Nephron progenitor cell (in vitro differentiated cells): Measurements from ENCODE around the gene NRP2.

Source experiments
- DNase-seq: peaks from one replicate; pipeline ENCODE4 v3.0.0; 2021
- H3K27ac Mint-ChIP-seq: 2 replicates; pipeline ENCODE4 v1.8.0; 2021; ENCODE audit warnings: mild to moderate bottlenecking, moderate library complexity, mixed read lengths
- H3K27me3 Mint-ChIP-seq: 2 replicates; pipeline ENCODE4 v1.8.0; 2021; ENCODE audit warnings: mild to moderate bottlenecking, low read depth, mixed read lengths; ENCODE audit not compliant: poor library complexity
- H3K36me3 Mint-ChIP-seq: 2 replicates; pipeline ENCODE4 v1.8.0; 2021; ENCODE audit warnings: low read depth, mixed read lengths
- H3K4me1 Mint-ChIP-seq: 2 replicates; pipeline ENCODE4 v1.8.0; 2021; ENCODE audit warnings: mixed read lengths
- H3K4me3 Mint-ChIP-seq: 2 replicates; pipeline ENCODE4 v1.8.0; 2021; ENCODE audit warnings: mild to moderate bottlenecking, moderate library complexity, mixed read lengths
- H3K9me3 Mint-ChIP-seq: 2 replicates; pipeline ENCODE4 v1.8.0; 2021; ENCODE audit warnings: mild to moderate bottlenecking, moderate library complexity, mixed read lengths
- CTCF ChIP-seq: fragments of 200-600 bp; sonication (generic); IDR thresholded peaks from 2 replicates; pipeline ENCODE4 v1.5.0; 2021; ENCODE audit warnings: antibody characterized with exemption

Gene NRP2

DNA sequence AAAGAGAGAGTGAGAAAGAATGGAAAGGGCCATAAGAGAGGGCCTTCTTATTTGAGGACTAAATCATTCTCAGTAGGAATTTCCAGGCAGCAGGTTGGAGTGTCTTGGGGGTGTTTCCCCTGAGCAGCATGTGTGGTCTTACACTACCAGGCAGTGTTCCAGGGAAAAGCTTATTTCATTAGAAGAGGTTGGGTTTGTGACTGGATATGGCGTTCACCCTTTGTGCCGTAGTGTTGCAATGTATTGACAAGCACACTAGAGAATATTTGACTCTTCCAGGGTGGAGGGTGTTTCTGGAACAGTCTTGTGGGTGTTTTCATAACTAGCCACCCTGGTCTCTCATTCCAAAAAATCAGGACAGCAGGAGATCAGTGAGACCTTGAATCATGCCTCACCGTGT lies 105.5 kb downstream of the NRP2 start:
- Mint-ChIP-seq H3K4me1 (peaks cover 21% of the 10 kb centered on the region), H3K27me3 (peaks cover 10% of the 10 kb centered on the region), H3K9me3 (no peaks in the 10 kb centered on the region), H3K36me3 (peaks cover 68% of the 10 kb centered on the region), H3K27ac (no peak overlapping the region), H3K4me3 (no peak overlapping the region)
- no peak for DNase-seq
- TF ChIP-seq CTCF: no peak

DNA sequence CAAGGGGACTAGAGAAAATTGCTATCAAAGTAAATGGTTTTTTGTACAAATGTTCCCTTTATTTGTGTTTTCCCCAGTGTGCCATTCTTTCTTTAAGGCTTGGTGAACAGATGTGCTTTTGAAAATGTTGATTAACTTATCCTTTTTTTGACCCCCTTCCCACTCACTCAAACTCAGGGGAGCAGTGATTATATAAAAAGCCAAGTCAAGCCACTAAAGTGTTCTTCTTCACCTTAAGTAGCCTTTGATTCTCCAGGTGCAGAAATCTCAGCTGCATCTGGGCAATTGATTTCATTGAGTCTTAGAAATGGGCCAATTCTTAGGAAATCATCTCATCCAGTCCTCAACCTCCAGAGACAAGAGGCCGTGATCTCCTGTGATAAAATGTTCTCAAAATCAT lies 107.6 kb downstream of the NRP2 start:
- TF ChIP-seq CTCF: no peak
- DNase-seq: no peak
- Mint-ChIP-seq H3K4me1 (peaks cover 21% of the 10 kb centered on the region), H3K27ac (no peak overlapping the region), H3K4me3 (no peak overlapping the region), H3K27me3 (peaks cover 10% of the 10 kb centered on the region), H3K9me3 (no peaks in the 10 kb centered on the region), H3K36me3 (peaks cover 76% of the 10 kb centered on the region)

DNA sequence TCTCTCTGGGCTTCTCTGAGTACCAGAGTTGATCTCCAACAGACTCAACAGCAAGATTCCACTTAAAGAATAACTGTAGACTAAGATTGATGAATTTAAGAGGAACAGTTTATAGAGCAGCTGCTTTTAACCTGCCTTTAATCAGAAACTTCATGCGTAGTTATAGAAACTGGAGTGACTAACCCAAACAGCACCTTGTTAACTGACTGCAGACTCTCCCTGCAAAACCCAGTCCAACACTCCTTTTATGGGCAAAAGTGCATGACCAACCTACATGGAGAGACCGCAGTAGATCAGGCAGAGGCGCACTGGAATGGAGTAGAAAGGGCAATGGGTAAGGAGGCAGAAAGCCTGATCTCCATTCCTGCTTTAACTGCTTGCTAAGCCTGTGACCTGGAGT lies 110.6 kb downstream of the NRP2 start:
- Mint-ChIP-seq H3K27me3 (peaks cover 10% of the 10 kb centered on the region), H3K36me3 (peaks cover 93% of the 10 kb centered on the region), H3K27ac (no peak overlapping the region), H3K9me3 (peaks cover 18% of the 10 kb centered on the region), H3K4me1 (no peaks in the 10 kb centered on the region), H3K4me3 (no peak overlapping the region)
- DNase-seq: no peak
- no peak for TF ChIP-seq CTCF

GRCh38 chr2:205796805-205797313 lies 114.6 kb downstream of the NRP2 start:
- TF ChIP-seq CTCF: no peak
- no peak overlapping the region for H3K4me3 Mint-ChIP-seq
- H3K36me3 Mint-ChIP-seq: peaks cover 78% of the 10 kb centered on the region
- peaks cover 44% of the 10 kb centered on the region for H3K9me3 Mint-ChIP-seq
- peaks cover 6% of the 10 kb centered on the region for H3K27me3 Mint-ChIP-seq
- peaks cover 17% of the 10 kb centered on the region for H3K4me1 Mint-ChIP-seq
- DNase-seq: no peak
- H3K27ac Mint-ChIP-seq: no peak overlapping the region

GRCh38 chr2:205797866-205798265 lies 115.6 kb downstream of the NRP2 start:
- Mint-ChIP-seq H3K9me3 (peaks cover 44% of the 10 kb centered on the region), H3K27ac (no peak overlapping the region), H3K4me1 (peaks cover 22% of the 10 kb centered on the region), H3K36me3 (peaks cover 68% of the 10 kb centered on the region), H3K4me3 (no peak overlapping the region), H3K27me3 (peaks cover 6% of the 10 kb centered on the region)
- TF ChIP-seq CTCF: no peak
- no peak for DNase-seq

GRCh38 chr2:205800224-205800623 lies 117.9 kb downstream of the NRP2 start:
- no peak for DNase-seq
- TF ChIP-seq CTCF: no peak
- peaks cover 25% of the 10 kb centered on the region for H3K4me1 Mint-ChIP-seq
- H3K27ac Mint-ChIP-seq: no peak overlapping the region
- peaks cover 44% of the 10 kb centered on the region for H3K9me3 Mint-ChIP-seq
- H3K27me3 Mint-ChIP-seq: peaks cover 6% of the 10 kb centered on the region
- no peak overlapping the region for H3K4me3 Mint-ChIP-seq
- peaks cover 46% of the 10 kb centered on the region for H3K36me3 Mint-ChIP-seq
